Kidney (tissue), 14 donors: Measurements from ENCODE around the gene COA3. TPM values are rescaled to one million over a fixed set of nuclear protein-coding genes. Genes with fewer than 3 reads are reported as not detected.

Source experiments
- DNase-seq, 5 donors: peaks; one replicate each; pipeline ENCODE4 v3.0.0-alpha.2; 2013 to 2020
- FAIRE-seq: peaks from 2 replicates; lab custom pipeline; 2012; peaks lifted over from hg19 to GRCh38; lab: Jason Lieb, UNC
- H3K27ac ChIP-seq, 2 donors: one replicate each; pipeline ENCODE4 v1.7.0; 2013; ENCODE audit warnings: low read depth in 2 of 2, low read length in 2 of 2, inconsistent platforms in 1 of 2
- H3K27me3 ChIP-seq: one replicate; pipeline ENCODE4 v1.7.1; 2013; ENCODE audit warnings: low read length, inconsistent platforms; ENCODE audit not compliant: control insufficient read depth, insufficient read depth
- H3K36me3 ChIP-seq, 3 donors: one replicate each; pipeline versions ENCODE4 v1.7.0 to v1.7.1; 2013; ENCODE audit warnings: low read length in 3 of 3, control low read depth in 1 of 3, inconsistent platforms in 1 of 3; ENCODE audit not compliant: insufficient read depth in 3 of 3, control insufficient read depth in 2 of 3
- H3K4me1 ChIP-seq, 3 donors: one replicate each; pipeline versions ENCODE4 v1.7.0 to v1.7.1; 2013; ENCODE audit warnings: low read length in 3 of 3, inconsistent platforms in 1 of 3, low read depth in 1 of 3; ENCODE audit not compliant: control insufficient read depth in 2 of 3, insufficient read depth in 2 of 3
- H3K4me3 ChIP-seq, 3 donors: one replicate each; pipeline versions ENCODE4 v1.7.0 to v1.8.1; 2013; ENCODE audit warnings: low read length in 3 of 3, control low read depth in 1 of 3, inconsistent platforms in 1 of 3
- H3K9ac ChIP-seq, 3 donors: one replicate each; pipeline versions ENCODE4 v1.7.0 to v1.7.1; 2013; ENCODE audit warnings: low read length in 3 of 3, control low read depth in 1 of 3, inconsistent platforms in 1 of 3
- H3K9me3 ChIP-seq, 3 donors: one replicate each; pipeline versions ENCODE4 v1.7.0 to v1.7.1; 2013; ENCODE audit warnings: low read length in 3 of 3, control low read depth in 1 of 3, inconsistent platforms in 1 of 3; ENCODE audit not compliant: control insufficient read depth in 2 of 3, insufficient read depth in 1 of 3
- CTCF ChIP-seq: IDR thresholded peaks from 3 replicates; pipeline ENCODE4 v1.5.1; 2012; ENCODE audit warnings: mild to moderate bottlenecking, moderate library complexity, borderline replicate concordance; ENCODE audit not compliant: insufficient read depth; ENCODE audit errors: extremely low read depth
- intact Hi-C: fragments of 100-400 bp; cut with DNase I; formaldehyde crosslinking; loops from one replicate; pipeline ENCODE4 v1.11.1; 2022
- polyA plus RNA-seq: library from polyadenylated mRNA; stranded (reverse); fragments of 350-450 nt; fragmentation: Illumina TruSeq; extraction: RNeasy Lipid Tissue Mini Kit (QIAGEN cat#74804); gene quantifications from one replicate; pipeline ENCODE4 v1.2.3, GENCODE V29; 2014; ENCODE audit warnings: low read depth, low replicate concordance; ENCODE audit not compliant: insufficient read depth
- total RNA-seq: library from RNA; stranded (reverse); fragmentation: NEBNext Ultra II Directional; extraction: Animal tissue kit (Norgen Biotek cat#: 25700); gene quantifications from one replicate; pipeline ENCODE4 v1.2.1, GENCODE V29; 2021
- donor health status: control.
- donor health status: control.
- donor health status: control.
- donor health status: control.
- donor health status: control.
- donor health status: DM: yes; HTN: yes; CAD: no.
- donor health status: Normal renal cell carcinoma (clear cell type).

COA3 gene
- total and polyA plus RNA-seq, 2 donors from 2014 or later, result 144 to 656 TPM

DNA sequence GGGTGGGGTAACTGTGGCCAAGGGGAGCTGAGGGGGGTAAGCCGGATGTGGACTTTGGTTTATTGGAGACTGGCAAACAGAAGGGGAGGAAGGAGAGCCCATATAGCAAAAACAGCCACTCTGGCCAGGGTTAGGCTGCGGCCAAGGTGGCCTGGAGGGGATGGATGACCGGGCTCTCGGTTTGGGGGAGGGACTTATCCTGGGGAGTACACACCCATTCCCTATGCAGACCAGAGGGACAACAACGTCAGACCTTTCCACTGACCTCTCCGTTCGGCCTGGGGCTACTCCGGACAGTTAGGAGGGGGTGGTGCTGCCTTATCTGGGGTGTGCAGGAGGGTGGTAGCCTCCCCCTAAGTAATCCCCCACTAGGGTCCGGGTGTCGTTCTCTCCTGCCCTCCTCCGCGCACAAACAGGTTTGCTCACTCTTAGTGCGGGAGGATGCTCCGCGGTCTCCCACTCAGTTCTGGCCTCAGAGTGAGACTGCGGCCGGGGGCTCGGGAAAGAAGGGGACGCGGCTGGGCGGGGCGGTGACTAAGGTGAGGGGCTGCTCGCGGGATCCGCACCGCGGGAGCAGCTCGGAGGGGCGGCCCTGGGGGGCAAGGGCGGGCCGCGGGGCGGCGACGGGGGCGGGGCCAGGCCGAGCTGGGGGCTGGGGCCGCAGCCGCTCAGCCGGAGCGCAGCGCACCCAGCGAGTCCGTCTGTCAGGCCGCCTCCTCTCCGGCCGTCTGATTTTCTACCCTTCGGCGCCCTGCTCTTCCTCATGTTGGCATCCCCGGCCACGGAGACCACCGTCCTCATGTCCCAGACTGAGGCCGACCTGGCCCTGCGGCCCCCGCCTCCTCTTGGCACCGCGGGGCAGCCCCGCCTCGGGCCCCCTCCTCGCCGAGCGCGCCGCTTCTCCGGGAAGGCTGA, 18.3 kb downstream of the COA3 start, which contains the start of gene WNK4:
Gene WNK4 (plus strand): TSS at position 675 of the 915 bp plus-strand sequence. CDS start 89 bp downstream, at position 764.
- intact Hi-C loops, result no loop called here
- FAIRE-seq (no peak), DNase-seq (peak; percentile 39 to 81 (median 59))
- no peaks in the 10 kb centered on the region for H3K9me3 ChIP-seq
- no peak for TF ChIP-seq CTCF
- peak within 1 kb of the TSS; percentile 82 to 85 for H3K27ac ChIP-seq
- H3K27me3 ChIP-seq, result peaks cover 33% of the 10 kb centered on the region
- peaks cover 4 to 26% (median 12%) of the 10 kb centered on the region in 3 donors for H3K36me3 ChIP-seq
- peak within 1 kb of the TSS; percentile 57 to 79 (median 71) for H3K4me3 ChIP-seq
- H3K4me1 ChIP-seq, result peaks cover 0 to 10% (median 2%) of the 10 kb centered on the region in 3 donors
- H3K9ac ChIP-seq, result peak within 1 kb of the TSS; percentile 15 to 88 (median 58)

GRCh38 chr17:42779304-42779935, 19.1 kb downstream of the COA3 start:
- H3K9ac ChIP-seq, result peak overlapping the region in 1 of 3 donors; percentile 42
- peaks cover 29% of the 10 kb centered on the region for H3K27me3 ChIP-seq
- intact Hi-C loops, result no loop called here
- H3K36me3 ChIP-seq, result peaks cover 4 to 27% (median 12%) of the 10 kb centered on the region in 3 donors
- FAIRE-seq (no peak), DNase-seq (peak in 2 of 5 donors; percentile 47 to 79)
- no peaks in the 10 kb centered on the region for H3K9me3 ChIP-seq
- H3K4me1 ChIP-seq, result peaks cover 0 to 6% (median 0%) of the 10 kb centered on the region in 3 donors
- H3K4me3 ChIP-seq, result peak overlapping the region in 1 of 3 donors; percentile 79
- H3K27ac ChIP-seq, result peak overlapping the region; percentile 69 to 79
- TF ChIP-seq CTCF, result no peak

DNA sequence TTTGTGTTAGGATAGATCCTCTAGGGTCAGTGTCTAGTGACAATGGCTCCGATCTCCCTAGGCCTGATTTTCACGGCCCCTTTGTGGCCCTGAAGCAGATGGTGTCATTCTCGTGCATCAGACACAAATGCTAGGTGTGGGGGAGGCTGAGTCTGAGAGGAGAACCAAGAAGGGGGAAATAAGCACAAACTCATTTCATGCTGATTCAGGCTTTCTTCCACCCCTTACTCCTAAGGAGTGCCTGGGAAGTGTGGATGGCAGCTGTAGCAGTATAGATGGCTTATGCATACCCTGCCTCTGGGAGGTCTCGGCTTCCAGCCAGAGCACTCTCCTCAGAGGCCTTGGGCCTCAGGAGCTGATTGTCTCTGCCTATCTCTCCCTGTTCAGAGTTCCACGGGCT, 19.9 kb downstream of the COA3 start:
- FAIRE-seq (no peak), DNase-seq (no peak)
- Histone ChIP-seq H3K4me1 (peaks cover 0 to 11% (median 5%) of the 10 kb centered on the region in 3 donors), H3K9me3 (no peaks in the 10 kb centered on the region), H3K27me3 (peaks cover 21% of the 10 kb centered on the region), H3K27ac (no peak overlapping the region), H3K36me3 (peaks cover 4 to 27% (median 12%) of the 10 kb centered on the region in 3 donors), H3K9ac (peak overlapping the region in 1 of 3 donors; percentile 34), H3K4me3 (no peak overlapping the region)
- intact Hi-C loops, result no loop called here
- no peak for TF ChIP-seq CTCF
